Fibroblast of skin of back (primary cell): Measurements from ENCODE around the gene RAD23A. TPM values are rescaled to one million over a fixed set of nuclear protein-coding genes. Genes with fewer than 3 reads are reported as not detected.
"Not testable (repeated sequence)": the region's sequence is repeated elsewhere in the genome, so short reads cannot be mapped to it uniquely, and the experiment has no call there.

ENCODE experiments used
- DNase-seq: peaks from one replicate; pipeline ENCODE4 v3.0.0-alpha.2; 2013
- polyA plus RNA-seq, 2 experiments: library from polyadenylated mRNA; unstranded; fragments of 120-200 nt; gene quantifications; one replicate each; pipeline ENCODE4 v1.2.1, GENCODE V29; 2013; ENCODE audit not compliant: insufficient read length in 2 of 2

The RAD23A gene
- polyA plus RNA-seq (2013, experiment 1 of 2; ENCODE audit: insufficient read length): 124 TPM
- 101 TPM for polyA plus RNA-seq (2013, experiment 2 of 2; ENCODE audit: insufficient read length)

DNA sequence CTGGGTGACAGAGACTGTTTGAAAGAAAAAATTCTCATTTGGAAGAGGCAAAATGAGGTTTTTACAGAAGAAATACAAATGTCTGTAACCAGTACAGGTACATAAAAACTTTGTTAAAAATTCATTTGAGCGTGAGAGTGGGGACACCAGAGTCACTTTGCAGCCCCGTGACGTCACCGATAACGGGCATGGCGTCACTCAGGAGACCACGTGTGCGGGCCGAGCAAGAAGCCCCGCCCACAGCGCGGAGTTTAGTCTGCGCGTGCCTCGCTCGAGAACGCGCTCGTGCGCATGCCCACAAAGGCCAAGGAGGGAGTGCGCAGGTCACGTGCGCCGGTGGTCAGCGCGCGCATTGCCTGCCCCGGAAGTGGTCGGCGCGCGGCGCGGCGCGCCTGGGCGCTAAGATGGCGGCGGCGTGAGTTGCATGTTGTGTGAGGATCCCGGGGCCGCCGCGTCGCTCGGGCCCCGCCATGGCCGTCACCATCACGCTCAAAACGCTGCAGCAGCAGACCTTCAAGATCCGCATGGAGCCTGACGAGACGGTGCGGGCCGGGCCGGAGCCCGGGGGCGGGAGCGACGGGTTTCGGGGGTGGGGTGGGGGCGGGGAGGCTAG is at the start of gene RAD23A:
Gene RAD23A, plus strand, starts transcription at position 384 of the 613 bp plus-strand sequence. Its CDS starts 87 bp downstream, at position 471.
- peak; percentile 97 for DNase-seq

DNA sequence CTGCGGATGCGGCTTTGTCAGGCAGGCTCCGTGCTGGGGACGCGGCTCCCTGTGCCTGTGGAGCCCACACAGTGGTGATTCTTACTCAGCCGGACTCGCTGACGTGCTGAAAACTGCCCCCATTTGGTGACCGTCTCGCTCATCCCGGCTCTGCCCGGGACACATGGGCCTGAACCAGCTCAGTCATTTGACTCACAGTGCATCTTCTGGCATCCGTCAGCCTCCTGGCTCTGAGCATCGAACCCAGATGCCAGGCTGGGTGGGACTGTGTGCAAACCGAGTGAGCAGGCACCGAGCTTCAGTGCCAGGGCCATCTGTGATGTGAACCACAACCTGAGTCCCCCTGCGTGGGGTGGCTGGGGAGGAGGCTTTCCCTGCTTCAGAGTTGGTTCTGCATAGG is 49.2 kb upstream of the RAD23A start:
- no peak for DNase-seq

DNA sequence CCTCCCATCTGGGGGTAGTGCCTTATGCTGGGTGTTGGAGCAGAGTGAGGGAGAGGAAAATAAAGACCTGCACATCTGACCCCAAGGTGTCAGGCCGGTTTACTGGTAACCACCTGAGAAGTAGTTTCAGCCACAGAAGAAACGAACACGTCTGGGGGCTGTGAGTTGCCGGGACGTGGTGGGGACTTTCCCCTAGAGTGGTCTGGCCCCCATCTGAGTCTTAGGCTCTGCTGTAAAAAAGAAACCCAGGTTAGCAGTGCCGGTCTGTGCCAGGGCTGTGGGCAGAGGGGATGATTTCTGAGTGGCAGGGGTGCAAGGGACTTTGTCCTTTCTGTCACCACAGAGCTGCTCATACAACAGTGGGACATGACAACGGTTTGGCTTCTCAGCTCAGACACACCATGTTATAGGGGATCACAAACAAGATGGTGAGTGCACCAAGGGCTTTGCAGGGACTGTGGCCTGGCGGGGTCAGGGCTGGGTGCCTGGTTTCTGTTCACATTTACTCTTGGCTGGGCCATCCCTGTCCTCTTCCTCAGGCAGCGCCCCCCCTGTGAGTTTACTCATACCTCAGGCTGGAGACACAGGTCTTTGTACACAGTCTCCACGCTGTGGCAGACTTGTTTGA is 45.7 kb upstream of the RAD23A start:
- no peak for DNase-seq

DNA sequence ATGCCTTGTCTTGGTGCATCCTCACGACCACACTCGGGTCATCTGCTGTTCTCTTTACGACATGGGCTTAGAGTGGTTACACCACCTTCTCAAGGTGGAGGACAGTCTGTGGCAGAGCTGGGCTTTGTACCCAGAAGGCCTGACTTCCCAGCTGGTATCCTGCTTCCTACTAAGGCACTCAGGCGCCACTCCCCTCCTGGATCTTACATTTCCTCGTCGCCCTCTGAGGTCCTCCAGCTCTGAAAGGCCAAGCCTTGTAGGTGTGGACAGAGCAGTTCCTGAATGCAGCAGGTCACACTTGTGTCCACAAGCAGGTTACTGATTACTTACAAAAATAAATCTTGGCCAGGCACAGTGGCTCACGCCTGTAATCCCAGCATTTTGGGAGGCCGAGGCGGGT is 38.5 kb upstream of the RAD23A start:
- DNase-seq: no peak

DNA sequence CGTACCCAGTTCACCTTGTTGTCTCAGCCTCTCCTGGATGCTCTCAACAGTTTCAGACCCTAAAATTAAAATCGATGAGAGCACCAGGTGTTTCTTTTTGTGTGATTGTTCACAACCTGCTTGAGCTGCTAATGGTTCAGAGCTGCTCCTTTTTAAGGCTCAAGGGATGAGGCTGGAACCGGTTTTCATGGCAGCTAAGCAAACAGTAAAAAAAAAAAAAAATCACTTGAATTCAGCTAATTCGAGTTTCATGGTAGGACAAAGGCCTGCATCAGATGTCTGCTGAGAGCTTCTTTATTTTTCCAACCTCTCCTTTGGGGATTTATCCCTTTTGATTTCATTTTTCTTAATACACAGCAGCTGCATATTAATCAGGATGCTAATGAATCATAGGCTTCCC is 33.1 kb upstream of the RAD23A start:
- no peak for DNase-seq

DNA sequence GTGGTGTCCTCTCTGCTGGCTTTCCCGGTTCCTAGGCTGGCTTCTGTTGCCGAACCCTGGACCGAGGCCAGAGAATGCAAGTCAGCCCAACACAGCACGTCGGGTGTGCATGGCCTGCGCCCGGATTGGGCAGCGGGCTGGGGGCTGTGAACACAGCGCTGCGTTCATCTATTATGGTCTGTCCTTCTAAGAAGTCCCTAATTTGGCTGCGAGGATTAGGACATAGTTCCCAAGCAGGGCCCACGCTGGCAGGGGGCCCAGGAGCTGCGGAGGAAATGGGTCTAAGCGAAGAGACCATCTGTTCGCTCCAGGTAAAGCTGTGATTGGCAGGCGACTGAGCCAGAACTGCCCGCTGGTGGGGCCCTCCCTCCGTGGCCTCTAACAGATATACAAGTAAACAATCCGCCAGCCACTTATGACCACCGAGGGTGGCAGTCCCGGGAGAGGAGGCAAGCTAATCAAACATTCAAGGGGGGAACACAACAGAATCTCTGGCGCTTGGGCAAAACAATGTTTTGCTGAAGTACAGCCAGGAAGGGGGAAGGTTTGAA is 32.6 kb upstream of the RAD23A start:
- DNase-seq: peak; percentile 44

DNA sequence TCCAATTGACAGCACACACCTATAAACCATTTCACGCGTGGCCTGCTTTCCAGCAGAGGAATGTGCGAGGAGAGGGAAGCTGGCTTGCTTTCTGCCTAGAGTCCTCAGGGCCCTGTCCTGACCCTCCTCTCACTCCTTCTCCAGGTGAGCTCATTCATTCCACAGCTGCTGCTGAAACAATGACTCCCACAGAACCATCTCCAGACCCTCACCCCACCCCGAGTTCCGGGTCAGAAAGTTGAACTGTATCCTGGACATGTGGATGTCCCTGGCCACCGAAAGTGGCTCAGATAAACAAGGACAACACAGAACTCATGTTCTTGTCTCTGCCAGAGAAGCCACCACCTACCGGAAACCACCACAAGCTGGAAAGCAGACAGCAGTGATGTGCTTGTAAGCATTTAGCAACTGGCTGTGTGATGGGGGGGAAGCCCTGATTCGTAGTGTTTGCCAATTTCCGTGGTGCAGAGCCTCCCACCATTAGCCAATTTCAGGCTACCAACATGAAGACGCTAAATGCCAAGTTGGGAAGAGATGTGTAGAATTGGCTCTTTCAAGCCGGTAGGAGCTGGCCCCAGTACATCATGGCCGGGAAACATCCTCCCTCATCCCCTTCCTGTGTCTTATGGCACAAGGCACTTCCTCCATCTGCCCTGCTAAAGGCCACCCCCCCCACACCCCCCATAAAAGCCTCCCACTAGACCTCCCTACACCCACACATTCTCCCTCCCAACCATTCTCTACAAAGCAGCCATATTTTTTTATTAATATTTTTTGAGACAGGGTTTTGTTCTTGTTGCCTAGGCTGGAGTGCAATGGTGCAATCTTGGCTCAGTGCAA is 31.6 kb upstream of the RAD23A start:
- DNase-seq: peak; percentile 12

DNA sequence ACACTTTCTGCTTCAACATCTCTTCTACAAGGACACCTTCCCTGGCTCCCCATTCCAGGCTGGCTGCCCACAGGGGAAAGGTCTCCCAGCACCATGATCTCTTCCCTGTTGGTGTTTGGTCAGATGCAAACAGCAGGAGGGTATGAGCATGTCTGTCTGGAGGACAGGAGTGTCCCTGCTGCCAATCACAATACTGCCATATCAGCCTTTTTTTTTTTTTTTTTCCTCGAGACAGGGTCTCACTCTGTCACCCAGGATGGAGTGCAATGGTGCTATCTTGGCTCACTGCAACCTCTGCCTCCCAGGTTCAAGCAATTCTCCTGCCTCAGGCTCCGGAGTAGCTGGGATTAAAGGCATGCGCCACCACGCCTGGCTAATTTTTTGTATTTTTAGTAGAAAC is 29.8 kb upstream of the RAD23A start:
- not testable (repeated sequence) for DNase-seq

DNA sequence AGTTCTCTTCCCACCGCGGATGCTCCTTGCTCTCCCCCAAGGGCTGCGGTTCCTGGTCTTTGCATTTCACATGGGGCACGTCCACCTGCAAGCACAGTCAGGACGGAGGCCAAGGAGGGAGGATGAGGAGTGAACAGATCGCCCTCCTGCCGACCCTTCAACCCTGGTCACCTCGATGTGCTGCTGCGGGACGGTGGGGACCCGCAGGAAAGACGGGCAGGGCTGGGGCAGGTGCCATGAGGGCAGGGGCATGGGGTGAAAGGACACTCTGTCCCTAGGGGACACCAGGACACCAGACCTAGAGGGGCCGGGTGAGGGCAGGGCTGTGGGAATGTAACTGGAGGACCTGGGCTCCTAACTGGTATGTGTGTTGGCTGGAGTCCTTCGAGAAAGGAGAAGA is 27.4 kb upstream of the RAD23A start:
- DNase-seq: no peak

DNA sequence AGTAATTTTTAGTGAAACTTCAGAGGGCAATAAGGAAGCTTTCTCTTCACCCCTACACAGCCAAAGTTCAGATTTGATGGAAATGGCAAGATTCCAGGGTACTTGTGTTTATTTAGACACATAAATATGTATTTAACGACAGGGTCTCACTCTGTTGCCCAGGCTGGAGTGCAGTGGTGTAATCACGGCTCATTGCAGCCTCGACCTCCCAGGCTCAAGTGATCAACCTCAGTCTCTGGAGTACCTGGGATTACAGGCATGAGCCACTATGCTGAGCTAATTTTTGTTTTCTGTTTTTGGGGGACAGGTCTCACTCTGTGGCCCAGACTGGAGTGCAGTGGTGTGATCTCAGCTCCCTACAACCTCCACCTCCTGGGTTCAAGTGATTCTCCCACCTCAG is 24.6 kb upstream of the RAD23A start:
- no peak for DNase-seq

DNA sequence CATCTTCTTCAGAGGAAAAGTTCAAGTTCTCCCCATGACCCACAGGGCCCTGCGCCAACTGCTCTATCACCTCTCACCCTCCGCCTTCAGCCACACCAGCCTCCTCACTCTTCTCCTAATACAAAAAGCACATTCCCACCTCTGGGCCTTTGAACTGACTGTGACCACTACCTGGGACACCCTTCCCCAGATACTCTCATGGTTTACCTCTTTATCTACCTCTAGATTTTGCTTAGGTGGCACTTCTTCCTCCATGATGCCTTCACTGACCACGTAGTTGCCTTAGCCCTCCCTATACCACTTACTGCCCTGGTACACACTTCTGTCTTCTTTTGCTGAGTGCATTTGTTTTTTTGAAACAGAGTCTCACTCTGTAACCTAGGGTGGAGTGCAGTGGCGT is 22.7 kb upstream of the RAD23A start:
- DNase-seq: no peak

DNA sequence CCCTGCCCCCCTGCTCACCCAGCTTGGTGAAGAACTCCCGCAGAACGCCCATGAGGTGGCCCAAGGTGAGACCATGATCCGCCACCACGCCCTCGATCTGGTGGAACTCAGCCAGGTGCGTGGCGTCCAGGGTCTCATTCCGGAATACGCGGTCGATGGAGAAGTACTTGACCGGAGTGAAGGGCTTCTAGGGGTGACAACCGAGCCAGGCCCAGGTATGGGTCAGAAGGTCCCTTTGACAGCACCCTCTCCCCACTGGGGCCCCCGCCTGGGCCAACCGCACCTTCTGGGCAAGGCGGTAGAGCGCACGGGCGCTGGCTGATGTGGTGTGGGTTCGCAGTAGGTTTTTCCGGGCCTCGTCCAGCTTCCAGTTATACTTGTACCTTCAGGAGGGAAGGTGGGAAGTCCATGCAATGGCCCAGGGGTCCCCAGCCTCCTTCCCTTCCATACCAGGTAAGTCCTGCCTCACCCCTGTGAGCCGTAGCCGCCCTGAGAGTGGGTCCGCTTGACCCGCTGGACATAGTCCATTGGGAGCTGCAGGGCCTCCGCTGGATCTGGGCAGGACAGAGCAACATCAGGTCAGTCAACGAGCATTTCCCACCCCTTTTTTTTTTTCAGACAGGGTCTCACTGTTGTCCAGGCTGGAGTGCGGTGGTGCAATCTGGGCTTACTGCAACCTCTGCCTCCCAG is 20.9 kb upstream of the RAD23A start:
- DNase-seq: no peak

DNA sequence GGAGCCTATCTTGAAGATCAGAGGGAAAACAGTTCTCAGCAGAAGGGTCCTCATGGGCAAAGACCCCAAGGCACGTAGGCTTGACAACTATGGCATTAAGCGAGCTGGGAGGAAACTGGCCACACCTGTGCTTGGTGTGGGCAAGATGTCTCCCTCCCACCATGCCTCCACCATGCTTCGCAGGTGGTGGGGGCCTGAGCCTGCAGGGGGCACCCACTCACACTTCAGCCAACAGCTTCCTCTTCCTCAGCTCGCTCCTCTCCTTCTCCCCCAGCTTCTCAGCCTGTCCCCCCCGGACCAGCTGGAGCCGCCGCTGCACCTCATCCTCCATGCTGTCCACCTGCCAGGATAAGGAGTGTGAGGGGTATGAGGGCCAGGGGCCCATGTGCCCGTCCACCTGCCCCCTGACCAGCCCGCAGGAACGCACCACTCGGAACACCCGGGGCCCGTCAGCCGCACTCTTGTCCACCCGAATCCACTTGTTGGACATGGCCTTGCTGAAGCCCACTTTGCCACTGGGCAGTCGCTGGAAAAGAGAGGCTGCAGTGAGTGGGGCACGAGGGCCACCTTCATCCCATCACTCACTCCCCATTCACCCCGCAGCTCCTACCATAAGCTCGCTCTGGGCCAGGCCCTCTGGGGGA is 15.5 kb upstream of the RAD23A start:
- no peak for DNase-seq

DNA sequence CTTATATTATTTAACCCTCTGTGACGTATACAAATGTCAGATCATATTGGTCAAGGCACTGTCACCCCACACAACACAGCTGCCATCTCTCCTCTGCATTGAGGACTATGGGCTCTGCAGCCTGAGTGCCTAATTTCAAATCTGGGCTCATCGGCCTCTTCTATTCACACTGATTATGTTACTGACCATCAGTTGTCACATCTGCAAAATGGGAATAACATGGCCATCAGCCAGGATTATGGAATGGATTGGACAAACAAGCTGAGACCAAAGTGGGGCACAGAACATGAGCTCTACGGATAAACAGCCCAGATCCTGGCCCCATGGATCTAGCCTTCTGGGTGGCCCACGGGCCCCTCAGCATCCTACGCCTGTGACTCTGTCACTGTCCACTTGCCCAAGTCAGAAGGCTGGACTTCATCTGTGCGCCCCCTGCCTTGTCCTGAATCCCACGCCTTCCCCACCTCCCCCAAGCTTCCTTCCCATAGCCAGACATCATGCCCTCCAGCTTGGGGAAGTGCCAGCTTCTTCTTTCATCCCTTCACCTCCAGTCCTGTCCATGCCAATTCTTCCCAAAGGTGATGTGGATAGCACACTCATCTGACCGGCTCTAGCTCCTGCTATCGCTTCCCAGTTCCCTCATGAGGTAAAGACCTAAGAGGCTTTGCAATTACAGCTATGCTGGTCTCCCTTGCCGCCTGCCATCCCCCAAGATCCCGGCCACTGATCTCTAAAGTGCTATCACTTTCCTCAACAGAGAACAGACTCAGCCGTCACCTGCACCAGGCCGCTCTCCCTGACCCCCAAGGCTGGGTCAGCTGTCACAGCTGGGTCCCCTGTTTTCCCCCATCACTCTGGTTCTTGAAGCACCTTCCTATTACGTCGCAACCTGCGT is 13.0 kb upstream of the RAD23A start:
- DNase-seq: no peak

DNA sequence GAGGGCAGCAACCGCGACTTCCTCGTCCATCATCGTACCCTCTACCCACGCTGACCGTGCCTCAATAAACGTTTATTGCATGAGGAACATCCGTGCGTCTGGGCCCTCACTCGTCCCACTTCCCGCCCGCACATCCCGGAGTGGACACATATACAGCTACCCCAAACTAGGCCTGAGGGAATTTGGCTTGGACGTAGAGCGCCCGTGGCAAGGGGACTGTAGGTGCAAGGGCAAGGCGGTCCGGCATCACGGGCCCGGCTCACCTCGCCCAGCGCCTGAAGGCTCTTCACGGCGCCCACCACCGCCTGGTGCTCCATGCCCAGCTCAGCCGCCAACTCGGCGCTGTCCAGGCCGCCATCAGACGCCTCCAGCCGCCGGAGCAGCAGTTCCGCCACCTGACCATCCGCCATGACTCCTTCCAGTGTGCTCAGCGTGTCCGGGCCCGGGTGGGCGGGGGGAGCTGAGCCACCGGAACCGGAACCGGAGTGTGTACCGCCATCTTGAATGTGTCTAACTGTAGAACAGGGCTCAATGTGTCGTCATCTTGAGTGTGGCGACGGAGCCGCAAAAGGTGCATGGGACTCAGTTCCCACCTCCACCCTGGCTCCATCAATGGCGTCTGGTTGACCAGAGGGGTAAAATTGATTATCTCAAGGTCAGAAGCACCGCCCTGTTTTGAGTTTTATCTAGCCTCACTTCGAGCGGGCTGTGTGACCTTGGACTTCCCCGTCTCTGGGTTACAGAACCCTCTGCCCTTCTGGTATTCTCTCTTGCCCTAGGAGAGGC is 12.2 kb upstream of the RAD23A start, which contains the start of gene FARSA:
Gene FARSA, minus strand, starts transcription at position 425 of the 786 bp plus-strand sequence. Its CDS starts 15 bp downstream, at position 410.
- peak; percentile 90 for DNase-seq

DNA sequence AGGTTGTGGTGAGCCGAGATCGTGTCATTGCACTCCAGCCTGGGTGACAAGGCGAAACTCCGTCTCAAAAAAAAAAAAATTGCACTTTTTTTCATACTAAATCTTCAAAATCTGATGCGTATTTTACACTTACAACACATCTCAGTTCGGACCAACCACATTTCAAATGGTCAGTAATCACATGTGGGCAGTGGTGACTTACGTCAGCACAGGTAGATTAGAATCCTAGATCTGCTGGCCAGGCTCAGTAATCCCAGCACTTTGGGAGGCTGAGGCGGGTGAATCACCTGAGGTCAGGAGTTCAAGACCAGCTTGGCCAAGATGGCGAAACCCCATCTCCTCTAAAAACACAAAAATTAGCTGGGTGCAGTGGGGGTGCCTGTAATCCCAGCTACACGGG is 10.6 kb upstream of the RAD23A start:
- no peak for DNase-seq

DNA sequence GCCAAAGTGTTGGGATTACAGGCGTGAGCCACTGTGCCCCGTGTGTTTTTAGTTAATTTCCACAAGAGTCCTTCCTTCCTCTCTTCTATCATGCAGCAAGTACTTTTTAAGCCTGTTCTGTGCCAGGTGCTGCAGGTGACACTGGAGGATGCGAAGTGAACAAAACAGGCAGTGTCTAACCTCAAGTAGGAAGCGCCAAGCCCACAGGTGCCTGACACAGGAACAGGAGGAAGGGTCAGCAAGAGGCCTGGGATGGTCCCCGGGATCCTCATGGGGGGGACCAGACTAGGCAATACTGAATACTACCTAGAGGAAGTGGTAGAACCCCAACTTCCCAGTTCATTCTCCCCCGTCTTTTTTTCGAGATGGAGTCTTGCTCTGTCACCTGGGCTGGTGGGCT is 9.1 kb upstream of the RAD23A start:
- DNase-seq: no peak

DNA sequence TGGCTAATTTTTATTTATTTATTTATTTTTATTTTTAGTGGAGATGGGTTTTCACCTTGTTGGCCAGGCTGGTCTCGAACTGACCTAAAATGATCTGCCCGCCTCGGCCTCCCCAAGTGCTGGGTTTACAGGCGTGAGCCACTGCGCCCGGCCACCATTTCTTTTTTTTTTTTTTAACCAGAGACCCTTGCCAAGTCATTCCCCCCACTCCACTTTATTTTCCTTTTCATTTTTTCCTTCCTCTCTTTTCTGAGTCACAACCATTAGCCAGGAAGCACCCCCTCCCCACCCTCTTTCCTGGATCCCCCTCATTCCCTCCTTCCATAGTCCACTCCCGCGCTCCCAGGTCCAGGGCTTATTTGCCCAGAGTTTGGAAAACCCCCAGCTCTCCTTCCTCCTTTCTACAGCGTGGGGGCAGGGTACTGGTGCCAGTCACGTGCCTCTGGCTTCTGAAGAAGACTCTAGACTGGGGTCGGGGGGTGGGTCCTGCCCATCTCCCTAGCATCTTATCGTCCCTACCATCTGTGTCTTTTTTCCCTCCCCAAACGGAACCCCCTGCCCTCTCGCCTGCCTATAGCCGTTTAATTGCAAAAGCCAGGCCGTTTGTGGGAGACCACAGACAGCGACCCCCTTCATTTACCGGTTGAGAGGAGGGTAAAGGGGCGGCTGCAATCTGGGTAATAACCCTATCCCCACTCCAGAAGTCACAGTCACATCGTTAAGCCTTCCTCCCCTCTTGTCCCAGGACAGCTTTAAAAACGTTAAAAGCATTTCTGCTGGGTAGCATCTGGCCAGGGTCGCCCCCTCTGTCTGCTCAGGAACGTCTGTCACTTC is 8.4 kb upstream of the RAD23A start:
- DNase-seq: peak; percentile 40
